GM19372 (cell line): ENCODE results near the gene CFAP97D1.

Experiments used
- ATAC-seq: cut with Tn5 transposase; IDR thresholded peaks from one replicate; pipeline ENCODE4 v1.9.1; 2021; ENCODE audit warnings: mild to moderate bottlenecking, low read depth, moderate library complexity; ENCODE audit not compliant: unreplicated experiment

Gene CFAP97D1

DNA sequence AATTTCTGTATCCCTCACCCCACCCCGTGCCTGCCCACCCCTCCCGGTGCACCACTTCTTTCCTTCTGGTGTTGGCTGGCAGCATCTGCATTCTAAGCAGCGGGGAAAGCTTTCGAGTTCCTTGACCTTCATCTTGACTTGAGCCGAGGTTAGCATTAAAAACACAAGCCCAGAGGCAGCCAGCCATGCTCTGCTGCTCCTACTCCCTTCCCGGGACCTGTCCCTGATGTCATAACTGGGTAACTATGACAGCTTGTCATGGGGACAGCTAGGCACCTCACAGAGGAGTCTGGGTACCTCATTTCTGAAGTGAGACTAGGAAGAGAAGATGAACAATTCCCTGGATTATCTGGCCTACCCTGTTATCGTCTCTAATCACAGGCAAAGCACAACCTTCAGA, at the start of gene CFAP97D1:
Gene CFAP97D1, plus strand, starts transcription at position 301 of the 400 bp plus-strand sequence. Its CDS starts 28 bp downstream, at position 329.
- ATAC-seq: no peak

- no peak for ATAC-seq
These were observed 47.3 kb upstream of the CFAP97D1 start for GRCh38 chr17:43732958-43733357.

- ATAC-seq: no peak
These were observed 46.3 kb upstream of the CFAP97D1 start for GRCh38 chr17:43733956-43734355.

DNA sequence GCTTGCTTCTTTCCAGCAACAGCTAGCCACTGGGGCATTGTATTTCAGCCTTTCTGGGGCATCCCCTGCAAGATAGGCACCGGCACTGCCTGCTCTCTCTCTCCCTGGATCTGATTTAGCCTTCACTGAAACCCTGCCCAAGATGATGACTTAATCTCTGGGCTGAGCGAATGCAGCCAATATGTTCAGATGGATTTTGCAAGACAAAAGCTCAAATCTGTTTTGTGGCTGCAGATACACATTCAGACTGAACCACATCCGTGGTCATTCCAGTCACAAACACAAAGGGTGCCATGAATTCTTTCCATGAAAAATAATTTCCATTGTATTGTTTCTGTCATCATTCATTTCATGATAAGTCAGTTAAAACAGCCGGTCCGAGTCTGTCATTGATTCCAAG, 45.9 kb upstream of the CFAP97D1 start:
- no peak for ATAC-seq

DNA sequence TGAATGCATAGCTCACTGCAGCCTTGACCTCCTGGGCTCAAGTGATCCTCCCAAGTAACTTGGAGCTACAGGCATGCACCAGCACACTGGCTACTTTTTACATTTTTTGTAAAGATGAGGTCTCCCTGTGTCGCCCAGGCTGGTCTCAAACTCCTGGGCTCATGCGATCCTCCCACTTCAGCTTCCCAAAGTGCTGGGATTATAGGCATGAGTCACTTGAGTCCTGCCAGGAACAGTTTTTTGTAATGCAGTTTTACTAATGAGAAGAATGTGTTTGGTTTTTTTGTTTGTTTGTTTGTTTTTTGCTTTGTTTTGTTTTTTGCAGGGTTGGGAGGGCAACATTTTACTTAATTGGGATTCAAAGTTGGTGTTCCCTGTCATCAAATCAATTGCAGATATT, 43.8 kb upstream of the CFAP97D1 start:
- ATAC-seq: no peak

DNA sequence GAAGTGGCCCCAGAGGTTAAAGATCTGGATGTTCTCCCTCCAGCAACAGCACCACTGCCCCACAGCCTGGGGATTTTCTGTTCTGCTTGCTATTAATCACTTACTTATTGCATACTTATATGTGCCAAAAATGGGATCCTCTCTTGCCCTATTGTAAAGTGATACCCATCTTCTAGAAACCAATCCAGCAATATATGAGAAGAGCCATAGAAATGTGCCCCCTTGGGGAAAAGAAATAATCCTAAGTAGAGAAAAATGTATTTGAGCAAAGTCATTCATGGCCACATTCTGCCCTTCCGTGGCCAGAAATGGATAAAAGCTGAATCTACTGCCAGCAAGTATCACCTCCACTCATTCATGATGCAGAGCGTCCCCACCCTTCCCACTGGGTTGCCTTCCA, 42.5 kb upstream of the CFAP97D1 start:
- no peak for ATAC-seq

- ATAC-seq: no peak
These were observed 39.7 kb upstream of the CFAP97D1 start for GRCh38 chr17:43740541-43740940.

- ATAC-seq: no peak
These were observed 38.6 kb upstream of the CFAP97D1 start for GRCh38 chr17:43741636-43742035.

- no peak for ATAC-seq
These were observed 34.7 kb upstream of the CFAP97D1 start for GRCh38 chr17:43745541-43745940.

DNA sequence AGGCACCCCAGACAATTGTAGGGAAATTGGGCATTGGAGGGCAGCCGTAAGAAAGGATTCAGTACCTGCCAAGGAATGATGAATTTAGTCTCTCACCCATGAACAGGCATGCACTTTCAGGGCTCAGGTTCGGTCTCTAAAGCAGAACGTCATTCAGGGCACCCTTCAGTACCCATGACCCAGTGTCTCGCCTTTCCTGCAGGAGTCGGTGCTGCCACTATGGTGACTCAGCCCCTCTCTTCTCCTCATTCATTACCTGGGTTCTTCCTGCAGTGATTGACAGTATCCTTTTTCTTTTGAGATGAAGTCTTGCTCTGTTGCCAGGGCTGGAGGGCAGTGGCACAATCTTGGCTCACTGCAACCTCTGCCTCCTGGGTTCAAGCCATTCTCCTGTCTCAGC, 30.1 kb upstream of the CFAP97D1 start:
- ATAC-seq: no peak

DNA sequence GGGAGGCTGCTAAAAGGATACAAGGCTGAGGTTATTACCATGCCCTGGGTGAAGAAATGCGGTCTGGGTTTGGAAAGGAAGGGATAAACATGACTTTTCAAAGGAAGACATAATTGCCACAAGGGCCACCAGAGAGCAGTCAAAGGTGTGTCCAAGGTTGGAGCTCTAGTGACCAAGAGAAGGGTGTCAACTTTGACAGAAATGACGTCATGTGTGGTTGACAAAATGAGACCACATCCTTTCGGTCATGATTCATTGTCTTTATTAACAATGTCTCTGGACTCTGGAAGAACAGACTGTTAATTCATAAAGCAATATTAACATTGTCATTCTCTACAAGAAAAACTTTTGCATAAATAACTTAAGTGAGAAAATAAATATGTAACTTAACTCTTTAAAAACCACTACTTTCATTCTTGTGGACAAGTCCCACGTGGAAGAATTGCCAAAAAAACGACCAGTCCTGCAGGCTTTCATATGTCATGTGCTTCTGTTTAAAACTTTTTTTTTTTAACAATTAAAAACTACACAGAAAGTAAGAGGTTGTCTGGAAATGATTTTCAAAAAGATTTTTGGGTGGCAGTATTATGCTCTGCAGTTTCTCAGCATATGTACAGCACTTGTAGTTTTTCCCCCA, 26.6 kb upstream of the CFAP97D1 start:
- ATAC-seq: no peak

GRCh38 chr17:43754947-43755346, 25.3 kb upstream of the CFAP97D1 start:
- ATAC-seq: no peak

- no peak for ATAC-seq
These were observed 24.8 kb upstream of the CFAP97D1 start for GRCh38 chr17:43755389-43755875.

DNA sequence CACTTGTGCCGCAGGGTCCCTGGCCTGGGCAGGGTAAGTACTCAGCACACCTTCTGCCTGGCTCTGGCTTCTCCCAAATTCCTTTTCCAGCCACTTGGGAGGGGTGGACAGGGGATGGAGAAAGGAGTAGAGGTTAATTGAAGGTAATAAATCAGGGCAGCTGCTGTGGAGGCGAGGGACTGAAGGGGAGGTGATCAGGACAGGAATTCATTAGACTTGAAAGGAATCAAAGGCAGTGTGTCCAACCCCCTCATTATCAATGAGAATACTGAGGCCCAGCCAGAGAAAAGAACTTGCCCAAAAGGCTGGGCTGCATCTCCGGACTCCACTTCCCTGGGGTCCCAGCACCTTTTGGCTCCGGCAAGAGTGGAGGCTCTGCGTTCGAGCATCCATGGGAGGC, 24.0 kb upstream of the CFAP97D1 start:
- ATAC-seq: no peak

DNA sequence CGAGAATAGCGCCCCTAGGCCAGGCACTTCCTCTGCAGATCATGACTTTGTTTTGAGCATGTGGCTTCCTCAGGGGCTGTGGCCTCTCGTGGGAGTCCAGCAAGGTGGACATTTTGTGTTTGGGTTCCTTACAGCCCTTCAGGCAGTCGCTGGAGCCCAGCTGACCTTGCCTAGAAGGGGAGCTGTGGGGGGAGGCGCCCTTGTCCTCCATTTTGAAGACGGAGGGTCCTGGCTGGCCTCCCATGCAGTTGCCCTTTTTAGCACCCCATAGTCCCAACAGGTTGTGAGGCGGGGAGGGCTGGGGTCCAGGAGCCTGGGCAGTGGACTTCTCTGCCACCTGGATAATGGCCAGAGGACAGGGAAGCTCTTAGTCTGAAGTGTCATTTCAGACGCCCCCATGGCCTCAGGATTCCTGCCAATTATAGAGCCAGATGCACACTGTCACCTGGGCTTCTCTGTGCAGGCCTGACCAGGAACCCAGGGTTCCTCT, 23.0 kb upstream of the CFAP97D1 start:
- ATAC-seq: no peak

- no peak for ATAC-seq
These were observed 22.1 kb upstream of the CFAP97D1 start for GRCh38 chr17:43758086-43758485.

DNA sequence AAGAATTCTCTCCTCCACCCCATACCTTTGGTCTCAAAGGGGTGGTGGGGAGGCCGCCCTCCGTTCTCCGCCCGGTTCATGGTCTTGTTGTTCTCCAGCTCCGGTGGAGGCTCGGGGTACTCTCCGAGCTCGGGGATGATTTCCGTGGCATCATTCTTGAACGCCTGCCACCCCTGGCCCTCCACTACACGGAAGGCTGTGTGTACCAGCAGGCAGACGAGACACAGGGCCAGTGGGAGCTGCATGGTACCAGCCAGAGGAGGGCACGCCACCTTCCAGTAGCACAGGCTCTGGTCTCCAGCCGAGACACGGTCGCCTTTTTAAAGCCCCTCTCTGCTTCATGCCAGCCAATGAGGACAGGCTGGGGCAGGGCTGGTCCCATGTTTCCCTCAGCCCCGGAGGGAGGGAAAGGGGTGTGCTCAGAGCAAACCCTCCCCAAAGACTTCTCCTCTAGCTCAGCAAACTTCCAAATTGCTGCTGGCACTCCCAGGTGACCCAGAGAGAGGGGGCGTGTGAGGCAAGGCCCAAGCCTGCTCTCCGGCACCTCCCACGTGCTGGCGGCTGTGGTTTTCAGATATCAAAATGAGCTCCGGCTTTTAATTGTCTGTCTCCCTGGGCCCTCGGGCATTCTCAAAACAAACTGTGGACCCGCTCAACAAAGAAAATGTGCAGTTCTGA, 21.6 kb upstream of the CFAP97D1 start, which contains the start of gene SOST:
Gene SOST, minus strand, starts transcription at position 295 of the 678 bp plus-strand sequence. Its CDS starts 50 bp downstream, at position 245.
- no peak for ATAC-seq

- ATAC-seq: no peak
These were observed 20.4 kb upstream of the CFAP97D1 start for GRCh38 chr17:43759836-43760235.

DNA sequence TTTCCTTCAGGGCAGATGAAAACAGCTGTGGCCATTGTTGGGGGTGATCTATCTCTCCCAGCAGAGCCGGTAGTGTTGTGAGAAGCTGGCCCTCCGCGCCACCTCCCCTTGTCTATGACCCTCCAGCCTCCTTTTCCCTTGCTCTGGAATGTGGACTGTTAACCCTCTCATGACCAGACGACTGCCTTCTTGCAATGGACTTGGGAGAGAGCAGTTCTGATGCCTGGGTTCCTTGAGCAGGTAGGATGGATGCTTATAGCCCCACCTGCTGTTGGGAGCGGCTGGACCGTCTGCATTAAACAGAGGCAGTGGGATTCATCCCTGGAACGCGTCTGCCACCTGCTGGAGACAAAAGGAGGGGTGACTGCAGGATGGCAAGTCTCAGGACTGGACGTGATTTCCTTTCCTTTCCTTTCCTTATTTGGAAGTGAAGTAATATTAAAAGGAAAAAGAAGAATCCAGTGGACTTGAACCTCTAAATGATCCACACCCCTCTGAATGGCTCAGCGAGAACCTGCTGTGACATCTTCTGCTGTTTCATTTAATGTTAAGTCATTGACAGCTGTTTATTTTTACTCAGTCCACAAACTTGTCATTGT, 19.9 kb upstream of the CFAP97D1 start:
- ATAC-seq: no peak

- no peak for ATAC-seq
These were observed 13.7 kb upstream of the CFAP97D1 start for GRCh38 chr17:43766413-43767052.
